GOT3 (cell line): ENCODE data around the gene SUMO2.
"Not testable (repeated sequence)": the region's sequence is repeated elsewhere in the genome, so short reads cannot be mapped to it uniquely, and the experiment has no call there.

Source experiments
- DNase-seq: peaks from one replicate; lab custom pipeline; 2025; ENCODE audit warnings: mixed read lengths; lab: John Stamatoyannopoulos, UW

The SUMO2 gene

DNA sequence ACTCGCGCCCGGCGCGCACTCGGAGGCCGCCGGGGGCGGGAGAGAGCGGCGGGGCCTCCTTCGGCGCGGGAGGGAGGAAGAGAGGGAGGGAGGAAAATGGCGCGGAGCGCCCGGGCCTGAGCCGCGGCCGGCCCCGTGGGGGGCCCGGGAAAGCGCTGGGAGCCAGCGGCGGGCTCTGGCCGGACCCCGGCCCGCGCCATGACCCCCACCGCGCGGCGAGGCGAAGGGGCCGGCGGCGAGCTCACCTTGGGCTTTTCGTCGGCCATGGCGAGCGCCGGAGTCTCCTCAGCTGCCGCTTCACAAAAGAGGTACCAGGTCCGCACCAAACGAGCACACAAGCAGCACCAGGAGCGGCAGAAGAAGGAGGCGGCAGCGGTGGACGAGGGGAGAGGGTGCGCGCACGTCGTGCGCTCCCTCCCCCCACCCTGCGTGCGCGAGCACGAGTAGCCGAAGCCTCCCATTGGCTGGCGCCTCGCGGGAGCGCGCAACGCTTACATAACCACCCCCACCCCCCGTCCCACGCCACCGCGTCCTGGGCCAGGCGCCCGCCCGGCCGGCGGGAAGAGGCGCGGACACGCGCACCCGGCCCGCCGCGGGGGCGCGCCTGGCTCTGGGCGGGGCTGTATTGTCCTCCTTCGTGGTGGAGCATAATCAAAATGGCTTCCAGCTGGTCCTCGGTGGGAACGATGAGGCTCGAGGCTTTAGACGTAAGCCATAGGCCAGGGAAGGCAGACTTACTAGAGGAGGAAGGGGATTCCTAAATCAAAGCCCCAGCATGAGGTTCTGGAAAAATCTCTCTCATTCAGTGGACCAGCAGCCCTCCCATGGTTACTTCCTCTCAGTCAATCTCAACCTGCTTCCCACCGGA, at the start of gene SUMO2:
Gene SUMO2, minus strand, starts transcription at position 391 of the 868 bp plus-strand sequence. Its CDS starts 125 bp downstream, at position 266.
- peak; percentile 75 for DNase-seq

DNA sequence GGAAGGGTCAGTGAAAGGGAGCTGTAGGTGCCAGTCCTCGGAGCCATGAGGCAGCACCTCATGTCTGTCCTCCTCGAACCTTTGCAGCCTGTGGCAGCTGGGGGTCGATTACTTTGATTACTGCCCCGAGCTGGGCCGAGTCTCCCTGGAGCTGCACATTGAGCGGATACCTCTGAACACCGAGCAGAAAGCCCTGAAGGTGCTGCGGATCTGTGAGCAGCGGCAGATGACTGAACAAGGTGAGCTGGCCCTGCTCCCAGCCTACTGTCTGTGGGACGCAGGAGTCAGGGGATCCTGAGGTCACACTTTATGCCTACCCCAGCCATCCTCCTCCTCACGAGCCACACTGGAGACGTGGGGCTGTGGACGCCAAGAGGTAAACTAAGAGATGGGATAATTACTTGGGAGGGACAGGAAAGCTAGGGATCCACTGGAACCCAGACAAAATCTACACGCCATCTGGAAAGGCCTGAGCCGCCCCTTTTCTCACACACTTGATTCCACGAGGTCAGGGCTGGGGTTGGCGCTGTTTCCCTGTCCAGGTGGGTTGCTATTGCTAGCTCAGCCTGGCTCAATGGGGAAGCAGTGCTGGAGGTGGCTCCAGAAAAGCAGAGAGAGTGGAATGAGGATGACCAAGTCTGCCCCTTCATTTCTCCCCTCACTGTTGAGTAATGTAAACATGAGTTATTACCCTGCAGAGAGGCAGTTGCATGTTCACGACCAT, 49.1 kb upstream of the SUMO2 start:
- no peak for DNase-seq

DNA sequence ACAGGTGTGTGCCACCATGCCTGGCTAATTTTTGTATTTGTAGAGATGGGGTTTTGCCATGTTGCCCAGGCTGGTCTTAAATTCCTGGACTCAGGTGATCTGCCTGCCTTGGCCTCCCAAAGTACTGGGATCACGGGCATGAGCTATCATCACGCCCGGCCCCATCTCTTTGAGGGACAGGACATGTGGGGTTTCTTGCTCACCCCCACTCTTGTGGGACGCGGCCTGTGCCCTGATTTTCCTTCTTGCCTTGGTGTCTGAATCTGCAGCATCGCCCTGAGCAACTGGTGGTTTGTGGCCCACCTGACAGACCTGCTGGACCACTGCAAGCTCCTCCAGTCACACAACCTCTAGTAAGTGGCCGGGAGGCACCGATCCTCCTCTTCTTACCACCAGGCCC, 48.3 kb upstream of the SUMO2 start:
- no peak for DNase-seq

DNA sequence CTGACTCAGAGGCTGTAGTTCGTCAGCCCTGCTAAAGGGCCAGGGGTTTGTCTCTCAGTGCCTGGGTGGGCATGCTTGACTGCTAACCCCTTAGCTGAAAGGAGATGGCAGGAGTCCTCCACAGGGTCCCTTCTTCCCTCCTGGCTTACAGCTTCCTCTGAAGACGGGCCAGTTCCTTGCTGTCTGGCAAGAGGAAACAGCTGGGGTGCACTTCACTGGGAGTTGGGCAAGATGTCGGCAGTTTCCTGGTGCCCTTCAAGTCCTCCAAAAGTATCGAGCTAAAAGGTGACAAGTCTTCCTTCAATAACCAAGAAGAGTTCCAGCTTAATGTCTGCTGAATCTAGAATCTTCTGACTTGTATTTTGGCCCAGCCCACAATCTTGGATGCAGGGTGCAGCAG, 46.1 kb upstream of the SUMO2 start:
- DNase-seq: no peak

DNA sequence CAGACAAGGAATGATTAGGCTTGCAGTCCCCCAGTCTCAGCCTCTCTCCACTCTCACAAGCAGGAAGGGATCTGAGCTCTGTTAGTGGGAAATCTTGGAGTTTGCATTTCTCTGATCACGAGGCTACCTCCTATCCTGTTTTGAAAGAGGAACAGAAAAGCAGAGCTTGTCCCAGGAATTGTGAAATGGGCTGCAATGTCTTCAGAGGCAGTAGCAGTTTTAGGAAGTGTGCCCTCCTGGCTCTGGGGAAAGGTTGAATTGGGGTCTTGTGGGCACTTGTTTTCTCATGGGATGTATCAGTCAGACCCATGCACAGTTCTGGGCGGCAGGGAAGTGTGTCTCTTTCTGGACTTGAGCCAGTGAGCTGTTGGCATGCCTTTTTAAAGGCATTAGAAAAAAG, 45.5 kb upstream of the SUMO2 start:
- no peak for DNase-seq

DNA sequence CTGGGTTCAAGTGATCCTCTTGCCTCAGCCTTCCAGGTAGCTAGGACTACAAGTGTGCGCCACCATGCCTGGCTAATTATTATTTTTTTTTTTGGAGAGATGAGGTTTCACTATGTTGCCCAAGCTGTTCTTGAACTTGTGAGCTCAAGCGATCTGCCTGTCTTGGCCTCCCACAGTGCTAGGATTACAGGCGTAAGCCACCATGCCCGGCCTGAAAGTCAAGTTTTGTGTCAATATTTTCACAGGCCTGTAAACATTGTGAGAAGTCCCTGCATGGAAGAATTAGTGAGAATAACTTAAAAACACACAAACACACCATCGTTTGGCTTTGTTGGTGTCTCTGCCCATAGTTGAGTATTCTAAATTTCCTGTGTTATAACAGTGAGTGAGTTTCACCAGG, 45.0 kb upstream of the SUMO2 start:
- DNase-seq: no peak

DNA sequence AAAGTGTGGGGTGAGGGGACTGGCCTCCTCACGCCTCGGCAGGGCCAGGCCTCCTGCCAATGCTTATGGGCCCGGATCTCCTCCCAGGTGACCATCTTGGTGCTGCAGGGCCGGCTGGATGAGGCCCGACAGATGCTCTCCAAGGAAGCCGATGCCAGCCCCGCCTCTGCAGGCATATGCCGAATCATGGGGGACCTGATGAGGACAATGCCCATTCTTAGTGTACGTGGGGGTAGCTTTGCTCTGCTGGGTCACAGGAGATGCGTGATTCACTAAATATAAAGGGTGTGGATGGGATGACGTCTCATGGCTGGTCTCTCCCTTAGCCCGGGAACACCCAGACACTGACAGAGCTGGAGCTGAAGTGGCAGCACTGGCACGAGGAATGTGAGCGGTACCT, 42.3 kb upstream of the SUMO2 start:
- no peak for DNase-seq

DNA sequence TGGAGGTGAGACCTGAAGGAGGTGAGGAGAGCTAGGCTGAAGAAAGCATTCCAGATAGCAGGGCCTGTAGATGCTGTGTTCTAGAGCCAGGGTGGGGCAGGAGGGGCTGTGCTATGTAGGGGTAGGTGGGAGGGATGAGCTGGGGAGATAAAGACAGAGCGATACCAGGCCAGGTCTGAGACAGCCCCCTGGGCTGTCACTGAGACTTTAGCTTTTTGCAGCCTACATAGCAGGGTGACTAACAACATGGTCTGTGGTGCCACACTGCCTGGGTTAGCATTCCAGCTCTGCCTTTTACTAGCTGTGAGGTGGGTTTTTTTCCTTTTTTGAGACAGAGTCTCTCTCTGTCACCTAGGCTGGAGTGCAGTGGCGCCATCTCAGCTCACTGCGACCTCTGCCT, 37.1 kb upstream of the SUMO2 start:
- DNase-seq: no peak

DNA sequence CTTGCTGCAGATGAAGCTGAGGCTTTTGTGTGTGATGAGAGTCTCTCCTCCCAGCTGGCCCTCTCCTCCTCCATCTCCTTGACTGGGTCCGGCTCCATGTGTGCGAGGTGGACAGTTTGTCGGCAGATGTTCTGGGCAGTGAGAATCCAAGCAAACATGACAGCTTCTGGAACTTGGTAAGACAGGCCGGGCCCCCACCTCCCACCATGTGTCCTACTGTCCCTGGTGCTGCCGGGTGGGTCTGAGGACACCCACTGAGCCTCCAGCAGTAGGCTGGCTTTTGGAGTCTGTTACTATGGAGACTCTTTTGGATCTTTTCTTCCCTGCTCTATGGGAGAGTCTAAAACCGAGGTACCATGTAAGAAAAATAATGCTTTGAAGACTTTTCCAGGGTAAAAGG, 35.4 kb upstream of the SUMO2 start:
- DNase-seq: no peak

DNA sequence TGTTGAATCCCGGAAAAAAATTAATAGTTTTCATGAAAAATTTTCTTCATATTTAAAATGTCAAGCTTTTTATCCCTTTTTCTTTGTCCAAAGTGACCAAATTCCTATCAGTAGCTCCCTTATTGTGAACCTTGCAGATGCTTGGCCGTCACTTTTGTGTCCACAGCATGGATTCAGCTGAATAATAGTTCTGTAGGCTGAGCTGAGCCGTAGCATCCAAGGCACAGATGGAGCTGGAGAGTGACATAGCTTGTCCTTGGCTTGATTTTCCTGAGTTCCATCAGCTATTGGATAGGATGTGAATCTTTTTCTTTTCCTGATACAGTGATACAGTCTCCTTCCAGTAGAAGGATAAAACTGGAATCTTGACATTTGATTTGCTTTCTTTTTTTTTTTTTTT, 26.3 kb upstream of the SUMO2 start:
- no peak for DNase-seq

DNA sequence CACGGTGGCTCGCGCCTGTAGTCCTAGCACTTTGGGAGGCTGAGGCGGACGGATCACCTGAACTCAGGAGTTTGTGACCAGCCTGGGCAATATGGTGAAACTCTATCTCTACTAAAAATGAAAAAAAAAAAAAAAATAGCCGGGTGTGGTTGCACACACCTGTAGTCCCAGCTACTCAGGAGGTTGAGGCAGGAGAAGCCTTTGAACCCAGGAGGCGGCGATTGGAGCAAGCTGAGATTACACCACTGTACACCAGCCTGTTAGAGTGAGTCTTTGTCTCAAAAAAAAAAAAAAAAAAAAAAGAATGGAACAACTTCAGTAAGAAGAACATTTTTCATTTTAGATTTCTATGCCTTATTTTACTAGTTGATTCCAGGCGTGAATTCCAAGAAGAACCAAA, 25.4 kb upstream of the SUMO2 start:
- DNase-seq: no peak

DNA sequence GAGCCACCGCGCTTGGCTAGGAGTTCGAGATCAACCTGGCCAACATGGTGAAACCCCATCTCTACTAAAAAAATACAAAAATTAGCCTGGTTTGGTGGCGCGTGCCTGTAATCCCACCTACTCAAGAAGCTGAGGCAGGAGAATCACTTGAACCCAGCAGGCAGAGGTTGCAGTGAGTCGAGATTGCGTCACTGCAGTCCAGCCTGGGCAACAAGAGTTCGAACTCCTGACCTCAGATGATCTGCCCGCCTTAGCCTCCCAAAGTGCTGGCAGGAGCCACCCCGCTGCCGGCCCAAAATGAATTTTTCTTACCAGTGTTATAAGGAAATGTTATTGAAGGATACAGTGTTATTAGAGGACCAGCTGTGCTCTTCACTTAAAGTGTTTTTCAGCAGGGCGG, 25.0 kb upstream of the SUMO2 start:
- no peak for DNase-seq

DNA sequence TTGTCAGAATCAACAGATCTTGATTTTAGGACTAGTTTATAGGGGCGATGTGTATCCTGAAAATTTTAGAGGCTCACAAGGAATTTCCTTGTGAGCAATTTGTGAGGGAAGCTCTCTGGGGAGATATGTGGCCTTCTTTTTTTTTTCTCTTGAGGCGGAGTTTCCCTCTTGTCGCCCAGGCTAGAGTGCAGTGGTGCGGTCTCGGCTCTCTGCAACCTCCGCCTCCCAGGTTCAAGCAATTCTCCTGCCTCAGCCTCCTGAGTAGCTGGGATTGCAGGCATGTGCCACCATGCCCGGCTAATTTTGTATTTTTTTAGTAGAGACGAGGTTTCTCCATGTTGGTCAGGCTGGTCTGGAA, 24.3 kb upstream of the SUMO2 start:
- not testable (repeated sequence) for DNase-seq

DNA sequence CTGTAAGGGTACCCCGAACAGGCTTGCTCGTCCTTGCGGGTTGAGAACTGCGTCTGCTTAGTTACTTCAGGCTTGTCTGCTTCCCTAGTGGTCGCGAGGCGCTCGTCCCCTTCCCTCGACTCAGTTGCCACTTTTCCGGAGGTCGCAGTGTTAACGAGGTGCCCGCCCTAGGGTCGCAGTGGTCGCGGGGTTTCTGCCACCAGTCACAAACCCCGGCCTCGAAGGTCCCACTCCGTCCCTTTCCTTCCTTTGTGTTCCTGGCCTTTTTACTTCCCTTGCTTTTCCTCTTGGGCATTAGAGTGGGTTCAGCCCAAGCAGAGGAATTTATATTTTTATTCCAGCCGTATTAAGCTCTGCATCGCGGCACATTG, 23.0 kb upstream of the SUMO2 start:
- DNase-seq: no peak

DNA sequence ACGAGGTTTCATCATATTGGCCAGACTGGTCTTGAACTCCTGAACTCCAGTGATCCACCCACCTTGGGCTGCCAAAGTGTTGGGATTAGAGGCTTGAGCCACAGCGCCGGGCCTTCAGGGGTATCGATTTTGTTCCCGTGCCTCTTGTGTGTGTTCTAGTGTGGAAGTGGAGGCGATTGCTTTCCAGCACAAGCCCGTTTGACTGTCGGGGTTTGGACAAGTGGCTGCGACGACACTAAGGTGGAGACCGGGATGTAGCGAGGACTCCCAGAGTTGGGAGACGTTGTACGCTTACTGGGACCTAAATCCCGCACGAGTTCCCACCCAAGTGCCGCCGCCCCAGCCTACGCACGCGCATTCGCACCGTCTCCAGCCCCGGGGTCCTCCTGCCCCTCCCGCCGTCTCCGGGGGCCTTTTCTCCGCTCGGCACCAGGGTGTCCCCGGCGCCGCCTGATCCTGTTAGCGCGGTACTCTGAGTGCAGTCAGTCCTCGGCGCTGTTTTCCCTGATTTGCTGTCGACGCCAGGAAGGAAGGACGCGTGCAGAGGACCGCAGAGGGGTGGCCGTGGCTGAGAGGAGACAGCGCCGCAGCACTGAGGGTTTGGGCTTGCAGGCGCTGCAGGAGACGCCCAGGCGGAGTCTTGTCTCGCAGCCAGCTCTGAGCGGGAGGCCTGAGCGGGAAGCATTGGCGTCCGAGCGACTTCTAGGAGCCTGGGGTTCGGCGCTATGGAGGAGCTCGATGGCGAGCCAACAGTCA, 22.5 kb upstream of the SUMO2 start, which contains the start of gene NUP85:
Gene NUP85, plus strand, starts transcription at position 643 of the 756 bp plus-strand sequence. Its CDS starts 83 bp downstream, at position 726.
- DNase-seq: peak; percentile 90

DNA sequence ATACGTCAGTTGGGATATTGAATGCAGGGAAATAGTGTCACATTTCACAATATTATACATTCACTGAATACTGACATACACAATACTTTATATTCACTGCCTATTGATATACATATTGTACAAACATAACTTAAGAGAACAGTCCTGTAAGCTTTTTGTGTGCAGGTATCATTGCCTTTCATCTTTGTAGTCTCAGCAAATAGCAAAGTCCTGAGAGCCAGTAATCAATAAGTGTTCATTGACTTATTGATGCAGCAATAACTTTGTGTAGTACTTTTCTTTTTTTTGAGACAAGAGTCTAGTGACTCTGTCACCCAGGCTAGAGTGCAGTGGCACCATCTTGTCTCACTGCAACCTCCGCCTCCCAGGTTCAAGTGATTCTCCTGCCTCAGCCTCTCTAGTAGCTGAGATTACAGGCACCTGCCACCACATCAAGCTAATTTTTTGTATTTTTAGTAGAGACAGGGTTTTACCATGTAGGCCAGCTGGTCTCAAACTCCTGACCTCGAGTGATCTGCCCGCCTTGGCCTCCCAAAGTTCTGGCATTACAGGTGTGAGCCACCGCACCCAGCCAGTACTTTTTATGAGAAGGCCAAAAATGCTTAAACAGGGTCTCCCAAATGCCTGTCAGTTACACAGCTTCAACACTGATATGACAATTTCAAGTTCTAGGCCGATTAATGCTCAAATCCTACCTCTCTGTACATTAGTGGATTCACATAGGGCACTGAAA, 17.3 kb upstream of the SUMO2 start:
- no peak for DNase-seq

DNA sequence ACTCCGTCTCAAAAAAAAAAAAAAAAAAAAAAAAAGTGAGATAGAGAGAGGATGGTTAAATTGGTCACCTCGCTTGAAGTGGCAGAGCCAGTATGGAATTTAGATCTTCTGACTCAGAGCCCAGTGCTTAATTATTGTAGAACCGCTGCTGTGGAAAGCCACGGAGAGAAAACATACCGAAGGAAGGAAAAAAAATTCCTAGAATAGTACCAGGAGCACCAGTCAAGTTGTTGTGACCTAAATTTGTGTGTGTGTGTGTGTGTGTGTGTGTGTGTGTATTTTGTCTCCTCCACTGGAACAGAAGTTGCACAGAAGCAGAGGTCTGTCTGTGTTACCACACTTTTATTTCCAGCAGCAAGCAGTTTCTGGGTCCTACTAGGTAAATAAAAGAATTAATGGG, 12.1 kb upstream of the SUMO2 start:
- no peak for DNase-seq

DNA sequence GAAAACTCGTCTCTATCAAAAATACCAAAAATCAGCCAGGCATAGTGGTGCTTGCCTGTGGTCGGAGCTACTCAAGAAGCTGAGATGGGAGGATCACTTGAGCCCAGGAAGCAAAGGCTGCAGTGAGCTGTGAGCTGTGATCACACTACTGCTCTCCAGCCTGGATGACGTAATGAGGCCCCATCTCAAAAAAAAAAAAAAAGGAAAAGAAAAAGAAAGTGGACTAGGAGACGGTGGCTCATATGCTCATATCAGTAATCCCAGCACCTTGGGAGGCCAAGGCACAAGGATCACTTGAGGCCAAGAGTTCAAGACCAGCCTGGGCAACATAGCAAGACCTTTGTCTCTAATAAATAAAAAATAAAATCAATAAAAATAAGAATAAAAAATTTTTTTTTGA, 8.8 kb upstream of the SUMO2 start:
- no peak for DNase-seq

DNA sequence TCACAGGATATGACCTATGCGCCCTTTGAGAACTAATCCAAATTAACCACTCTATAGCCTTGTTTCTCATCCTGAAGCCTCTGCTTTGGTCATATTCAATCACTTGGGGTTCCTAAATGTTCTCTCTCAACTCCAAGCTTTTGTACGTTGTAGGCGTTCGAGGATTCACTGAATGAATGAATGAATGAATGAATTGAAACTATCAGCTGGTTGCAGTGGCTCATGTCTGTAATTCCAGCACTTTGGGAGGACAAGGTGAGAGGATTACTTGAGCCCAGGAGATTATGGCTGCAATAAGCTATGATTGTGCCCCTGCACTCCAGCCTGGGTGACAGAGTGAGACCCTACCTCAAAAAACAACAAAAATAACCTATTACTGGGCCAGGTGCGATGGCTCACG, 5.9 kb upstream of the SUMO2 start:
- DNase-seq: no peak

DNA sequence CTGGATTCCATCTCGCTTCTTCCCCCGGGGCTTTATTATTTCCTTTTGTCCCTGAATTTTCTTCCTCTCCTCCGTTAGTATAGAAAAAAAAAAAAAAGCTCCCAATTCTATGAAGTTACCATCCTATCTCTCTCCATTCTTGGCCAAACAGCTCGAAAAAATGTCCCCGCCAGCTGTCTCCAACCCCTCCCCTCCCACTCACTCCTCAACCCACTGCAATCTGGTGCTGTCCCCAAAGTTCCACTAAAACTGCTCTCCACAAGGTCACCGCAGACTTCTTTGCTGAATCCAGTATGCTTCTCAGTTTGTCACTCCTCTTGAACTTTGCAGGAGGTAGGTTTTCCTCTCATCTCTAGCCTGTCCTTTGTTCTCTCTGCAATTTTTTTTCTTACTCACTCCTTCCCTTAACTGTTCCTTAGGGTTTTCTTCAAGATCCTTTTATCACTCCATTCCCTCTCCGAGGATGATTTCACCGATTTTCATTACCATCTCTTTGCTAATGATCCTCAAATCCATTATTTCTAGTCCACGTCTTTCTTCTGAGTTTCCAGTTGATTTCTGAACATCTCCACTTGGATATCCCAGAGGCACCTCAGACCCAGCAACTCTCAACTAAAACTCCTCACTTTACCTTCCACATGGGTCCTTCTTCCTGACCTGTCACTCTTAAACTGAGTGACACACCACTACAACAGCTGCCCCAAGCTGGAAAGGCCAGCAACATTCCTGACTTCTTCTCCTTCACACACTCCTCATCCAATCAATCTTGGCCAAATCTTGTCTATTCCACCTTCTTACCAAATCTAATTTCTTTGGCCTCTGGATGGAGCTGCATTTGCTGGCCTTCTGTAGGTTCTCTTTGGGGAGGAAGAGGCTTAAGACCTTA, 1.5 kb upstream of the SUMO2 start:
- no peak for DNase-seq

DNA sequence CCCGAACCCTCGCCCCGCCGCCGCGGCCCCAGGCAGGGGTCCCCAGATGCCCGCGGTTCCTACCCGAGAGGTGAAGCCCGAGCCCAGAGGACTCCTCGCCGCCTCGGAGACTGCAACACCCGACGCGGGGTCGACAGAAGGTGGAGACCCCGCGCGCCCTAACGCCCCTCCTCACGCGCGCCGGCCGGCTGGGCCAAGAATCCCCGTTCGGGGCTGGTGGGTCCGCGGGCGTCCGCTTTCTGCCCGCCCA, 515 bp downstream of the SUMO2 start:
- no peak for DNase-seq
